ENCODE measurements around the gene KDM1A.

The KDM1A gene

GRCh38 chr1:23026568-23026967 is 7.3 kb downstream of the KDM1A start:
- Mint-ChIP-seq H3K4me1 (peaks cover 31% of the 10 kb centered on the region), H3K27me3 (no peaks in the 10 kb centered on the region), H3K27ac (no peak overlapping the region), H3K4me3 (no peak overlapping the region), H3K36me3 (peaks cover 17% of the 10 kb centered on the region), H3K9me3 (peaks cover 16% of the 10 kb centered on the region)
- DNase-seq: no peak
- CTCF ChIA-PET: no interaction called here

- H3K4me3 Mint-ChIP-seq: no peak overlapping the region
- peaks cover 14% of the 10 kb centered on the region for H3K9me3 Mint-ChIP-seq
- no peak for DNase-seq
- H3K36me3 Mint-ChIP-seq: peaks cover 13% of the 10 kb centered on the region
- no peaks in the 10 kb centered on the region for H3K27me3 Mint-ChIP-seq
- H3K27ac Mint-ChIP-seq: no peak overlapping the region
- H3K4me1 Mint-ChIP-seq: peaks cover 27% of the 10 kb centered on the region
- CTCF ChIA-PET: no interaction called here
These were observed 8.2 kb downstream of the KDM1A start for GRCh38 chr1:23027352-23027907.

GRCh38 chr1:23029337-23029736 is 10.1 kb downstream of the KDM1A start:
- CTCF ChIA-PET: no interaction called here
- Mint-ChIP-seq H3K9me3 (no peaks in the 10 kb centered on the region), H3K36me3 (peaks cover 8% of the 10 kb centered on the region), H3K4me3 (no peak overlapping the region), H3K27me3 (no peaks in the 10 kb centered on the region), H3K27ac (no peak overlapping the region), H3K4me1 (peaks cover 23% of the 10 kb centered on the region)
- no peak for DNase-seq

DNA sequence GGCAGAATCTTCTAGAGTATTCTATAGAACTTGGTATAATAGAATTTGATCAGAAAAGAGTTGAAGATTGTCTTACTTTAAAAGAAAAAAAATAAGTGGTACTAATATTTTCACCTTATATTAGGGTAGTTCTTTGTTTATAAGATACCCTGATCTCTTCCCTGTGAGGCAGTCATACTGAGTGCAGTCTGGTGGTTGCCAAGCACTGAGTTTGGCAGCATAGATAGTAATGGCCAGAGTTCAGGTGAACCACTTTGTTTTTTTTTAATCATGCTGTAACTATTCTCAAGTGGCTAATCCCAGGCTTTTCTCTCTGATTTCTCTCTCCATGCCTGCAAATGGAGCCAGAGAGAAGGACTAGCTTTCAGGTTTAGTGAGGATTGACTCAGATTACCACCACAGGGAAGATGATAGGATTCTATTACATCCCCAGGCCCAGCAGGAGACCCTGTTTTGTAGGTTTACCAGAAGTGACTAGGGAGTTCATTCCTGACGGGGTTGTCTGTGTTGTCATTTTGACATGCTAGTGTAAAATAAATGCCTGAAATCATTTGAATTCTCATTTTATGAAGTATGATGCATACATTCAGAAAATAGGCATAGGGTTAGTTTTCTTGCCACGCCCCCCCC is 16.7 kb downstream of the KDM1A start:
- Mint-ChIP-seq H3K36me3 (peaks cover 20% of the 10 kb centered on the region), H3K4me1 (peaks cover 26% of the 10 kb centered on the region), H3K4me3 (no peak overlapping the region), H3K27me3 (no peaks in the 10 kb centered on the region), H3K27ac (no peak overlapping the region), H3K9me3 (no peaks in the 10 kb centered on the region)
- CTCF ChIA-PET: no interaction called here
- DNase-seq: no peak

DNA sequence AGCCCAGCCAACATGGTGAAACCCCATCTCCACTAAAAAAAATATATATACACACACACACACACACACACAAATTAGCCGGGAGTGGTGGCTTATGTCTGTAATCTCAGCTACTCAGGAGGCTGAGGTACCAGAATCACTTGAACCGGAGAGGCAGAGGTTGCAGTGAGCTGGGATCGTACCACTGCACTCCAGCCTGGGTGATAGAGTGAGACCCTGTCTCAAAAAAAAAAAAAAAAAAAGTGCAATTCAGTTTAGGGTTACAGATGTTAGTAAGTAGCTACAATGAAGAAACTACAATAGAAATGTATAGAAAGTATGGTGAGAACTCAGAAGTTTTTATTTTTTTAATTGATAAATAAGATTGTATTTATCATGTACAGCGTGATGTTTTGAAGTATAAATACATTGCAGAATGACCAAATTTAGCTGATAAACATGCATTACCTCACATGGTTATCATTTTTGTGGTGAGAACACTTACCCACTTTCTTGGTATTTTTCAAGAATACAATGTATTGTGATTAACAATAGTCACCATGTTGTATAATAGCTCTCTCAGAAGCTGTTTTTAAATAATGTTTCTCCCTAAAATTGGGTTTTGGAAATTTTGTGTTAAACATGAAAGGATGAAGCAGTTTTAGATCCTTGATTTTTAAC is 17.9 kb downstream of the KDM1A start:
- H3K4me1 Mint-ChIP-seq: peaks cover 20% of the 10 kb centered on the region
- CTCF ChIA-PET: interaction anchor here (0.6 to 1.0 kb wide), 2 partner anchors 13 to 126 kb away, joined by 3 read pairs; no protein-coding TSS in a partner anchor
- H3K27me3 Mint-ChIP-seq: no peaks in the 10 kb centered on the region

DNA sequence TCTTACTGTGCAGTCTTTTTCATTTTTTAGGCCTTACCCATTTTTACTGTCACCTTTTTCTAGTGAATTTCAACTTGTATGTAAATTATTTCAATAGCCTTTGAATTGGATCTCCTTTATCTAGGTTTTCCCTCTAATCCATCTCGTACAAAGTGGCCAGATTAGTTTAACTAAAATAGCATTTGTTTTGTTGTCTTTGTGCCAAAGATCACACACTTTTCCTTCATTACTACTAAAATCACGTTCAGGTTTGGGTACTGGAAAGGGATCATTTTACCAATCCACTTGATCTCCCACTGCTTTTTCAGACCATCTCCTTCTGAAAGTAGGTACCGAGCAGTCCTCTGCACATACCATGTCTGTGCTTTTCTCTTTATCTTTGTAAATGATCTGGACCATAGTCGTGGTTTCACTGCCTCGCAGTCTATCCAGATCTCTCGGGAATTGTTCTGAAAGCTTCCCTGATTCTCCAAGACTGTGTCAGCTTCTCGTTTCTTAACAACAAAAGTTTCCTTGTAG is 20.1 kb downstream of the KDM1A start:
- Mint-ChIP-seq H3K36me3 (peaks cover 14% of the 10 kb centered on the region), H3K4me1 (peaks cover 21% of the 10 kb centered on the region), H3K27ac (no peak overlapping the region), H3K27me3 (no peaks in the 10 kb centered on the region), H3K9me3 (no peaks in the 10 kb centered on the region), H3K4me3 (no peak overlapping the region)
- CTCF ChIA-PET: no interaction called here
- no peak for DNase-seq

More for the DNA sequence above, 17.9 kb downstream of the KDM1A start:
- no peak for DNase-seq
- Mint-ChIP-seq H3K27ac (no peak overlapping the region), H3K4me3 (no peak overlapping the region), H3K36me3 (peaks cover 18% of the 10 kb centered on the region), H3K9me3 (no peaks in the 10 kb centered on the region)

DNA sequence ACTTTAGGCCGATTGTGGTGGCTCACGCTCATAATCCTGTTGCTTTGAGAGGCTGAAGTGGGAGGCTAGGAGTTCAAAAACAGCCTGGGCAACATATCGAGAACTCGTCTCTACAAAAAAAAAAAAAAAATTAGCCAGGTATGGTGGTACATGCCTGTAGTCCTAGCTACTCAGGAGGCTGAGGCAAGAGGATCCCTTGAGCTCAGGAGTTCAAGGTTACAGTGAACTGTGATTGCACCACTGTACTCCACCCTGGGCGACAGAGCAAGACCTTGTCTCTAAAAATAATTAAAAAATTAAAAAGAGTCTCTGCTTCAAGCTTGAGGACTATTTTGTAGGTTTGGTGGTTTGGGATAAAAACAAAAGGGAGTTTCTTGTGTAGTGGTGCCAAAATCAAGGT is 21.2 kb downstream of the KDM1A start:
- Mint-ChIP-seq H3K9me3 (no peaks in the 10 kb centered on the region), H3K27me3 (no peaks in the 10 kb centered on the region), H3K4me3 (no peak overlapping the region), H3K27ac (no peak overlapping the region), H3K4me1 (peaks cover 29% of the 10 kb centered on the region), H3K36me3 (peaks cover 18% of the 10 kb centered on the region)
- no peak for DNase-seq
- CTCF ChIA-PET: interaction anchor here (0.7 kb wide), 1 partner anchor 17 kb away, joined by 4 read pairs; no protein-coding TSS in a partner anchor

DNA sequence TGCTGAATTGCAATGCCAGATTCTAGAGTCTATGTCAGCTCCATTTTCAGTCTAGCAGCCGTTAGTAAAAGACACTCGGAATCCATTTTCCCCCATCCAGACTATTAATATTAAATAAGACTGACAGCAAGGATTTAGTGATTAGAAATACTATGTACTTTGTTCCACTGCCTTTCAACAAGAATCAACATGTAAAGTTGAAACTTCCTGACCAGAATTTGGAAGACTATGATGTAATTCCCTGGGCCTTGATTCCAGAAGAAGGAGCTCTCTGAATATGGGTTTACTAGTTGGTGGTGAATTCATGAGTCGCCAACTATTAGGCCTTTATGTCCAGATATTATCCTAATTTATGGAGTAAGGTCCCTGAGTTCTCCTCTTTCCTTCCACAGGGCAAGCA is 24.8 kb downstream of the KDM1A start:
- CTCF ChIA-PET: no interaction called here
- H3K27me3 Mint-ChIP-seq: no peaks in the 10 kb centered on the region
- DNase-seq: no peak
- no peak overlapping the region for H3K4me3 Mint-ChIP-seq
- H3K4me1 Mint-ChIP-seq: peaks cover 40% of the 10 kb centered on the region
- H3K36me3 Mint-ChIP-seq: peaks cover 20% of the 10 kb centered on the region
- no peak overlapping the region for H3K27ac Mint-ChIP-seq
- H3K9me3 Mint-ChIP-seq: no peaks in the 10 kb centered on the region

- DNase-seq: no peak
- H3K9me3 Mint-ChIP-seq: no peaks in the 10 kb centered on the region
These were observed 30.9 kb downstream of the KDM1A start for GRCh38 chr1:23050201-23050600.

GRCh38 chr1:23051290-23051909 is 32.1 kb downstream of the KDM1A start:
- no peak for DNase-seq
- Mint-ChIP-seq H3K4me3 (no peak overlapping the region), H3K9me3 (no peaks in the 10 kb centered on the region), H3K4me1 (peaks cover 3% of the 10 kb centered on the region), H3K27me3 (no peaks in the 10 kb centered on the region), H3K36me3 (peaks cover 19% of the 10 kb centered on the region), H3K27ac (no peak overlapping the region)
- CTCF ChIA-PET: no interaction called here

More at GRCh38 chr1:23050201-23050600, 30.9 kb downstream of the KDM1A start:
- H3K4me3 Mint-ChIP-seq: no peak overlapping the region
- peaks cover 22% of the 10 kb centered on the region for H3K36me3 Mint-ChIP-seq
- no peak overlapping the region for H3K27ac Mint-ChIP-seq
- CTCF ChIA-PET: no interaction called here
- H3K4me1 Mint-ChIP-seq: peaks cover 15% of the 10 kb centered on the region
- no peaks in the 10 kb centered on the region for H3K27me3 Mint-ChIP-seq

DNA sequence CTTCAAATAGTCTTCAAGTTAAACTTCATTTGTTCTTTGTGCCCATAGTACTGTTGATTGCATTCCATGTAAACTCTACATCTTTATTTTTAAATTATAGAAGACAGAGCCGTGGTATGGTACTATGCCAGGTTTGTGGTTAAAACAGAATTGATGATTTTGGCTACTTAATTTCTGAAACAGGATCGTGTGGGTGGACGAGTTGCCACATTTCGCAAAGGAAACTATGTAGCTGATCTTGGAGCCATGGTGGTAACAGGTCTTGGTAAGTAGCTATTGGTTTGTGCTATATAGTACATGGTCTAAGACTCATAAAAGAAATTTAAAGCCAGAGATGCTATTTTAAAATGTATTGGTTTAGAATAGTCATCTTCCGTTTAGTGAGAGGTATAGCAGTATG is 38.0 kb downstream of the KDM1A start:
- DNase-seq: no peak
- Mint-ChIP-seq H3K4me3 (no peak overlapping the region), H3K27me3 (no peaks in the 10 kb centered on the region), H3K9me3 (no peaks in the 10 kb centered on the region), H3K27ac (no peak overlapping the region), H3K4me1 (no peaks in the 10 kb centered on the region), H3K36me3 (peaks cover 28% of the 10 kb centered on the region)
- CTCF ChIA-PET: interaction anchor here (1.2 kb wide), 1 partner anchor 42 kb away, joined by 5 read pairs; no protein-coding TSS in a partner anchor

DNA sequence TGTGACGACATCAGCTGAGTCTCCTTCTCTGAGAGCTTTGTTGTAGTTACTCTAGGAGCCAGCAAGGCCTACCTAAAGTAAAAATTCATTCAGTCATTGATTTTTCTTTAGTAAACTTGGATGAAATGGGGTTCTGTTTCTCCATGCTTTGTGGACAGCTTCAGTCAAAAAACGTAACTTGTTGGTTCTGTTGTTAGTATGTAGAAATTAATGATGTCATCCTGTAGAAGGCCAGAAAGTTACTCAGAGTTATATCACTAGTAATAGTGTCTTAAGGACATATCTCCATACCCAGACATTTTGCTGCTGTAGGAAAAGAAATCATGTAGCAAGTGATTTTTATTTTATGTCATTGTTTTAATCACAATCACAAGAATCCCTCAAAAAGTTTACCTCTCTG is 43.0 kb downstream of the KDM1A start:
- Mint-ChIP-seq H3K4me1 (no peaks in the 10 kb centered on the region), H3K9me3 (no peaks in the 10 kb centered on the region), H3K27ac (no peak overlapping the region), H3K36me3 (peaks cover 27% of the 10 kb centered on the region), H3K27me3 (no peaks in the 10 kb centered on the region), H3K4me3 (no peak overlapping the region)
- no peak for DNase-seq
- CTCF ChIA-PET: interaction anchor here (1.5 kb wide), 1 partner anchor 37 kb away, joined by 5 read pairs; no protein-coding TSS in a partner anchor

DNA sequence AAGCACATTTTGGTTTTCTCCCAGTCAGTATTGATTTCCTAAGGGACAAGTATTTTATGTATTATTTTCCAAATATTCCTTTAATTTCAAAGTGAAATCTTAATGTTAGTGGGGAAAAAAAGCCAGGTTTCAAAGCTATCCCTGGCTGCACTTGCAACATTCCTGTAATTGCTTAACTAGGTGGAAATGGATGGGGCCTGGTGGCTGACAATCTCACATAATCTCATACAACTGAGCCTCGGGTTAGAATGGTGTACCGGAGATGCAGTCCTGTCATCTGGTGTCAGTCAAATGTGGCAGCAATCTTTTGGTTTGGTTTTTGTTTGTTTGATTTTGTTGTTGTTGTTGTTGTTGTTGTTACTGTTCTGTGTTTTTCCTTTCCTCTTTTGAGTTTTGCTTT is 46.1 kb downstream of the KDM1A start:
- Mint-ChIP-seq H3K4me1 (no peaks in the 10 kb centered on the region), H3K4me3 (no peak overlapping the region), H3K36me3 (peaks cover 33% of the 10 kb centered on the region)

DNA sequence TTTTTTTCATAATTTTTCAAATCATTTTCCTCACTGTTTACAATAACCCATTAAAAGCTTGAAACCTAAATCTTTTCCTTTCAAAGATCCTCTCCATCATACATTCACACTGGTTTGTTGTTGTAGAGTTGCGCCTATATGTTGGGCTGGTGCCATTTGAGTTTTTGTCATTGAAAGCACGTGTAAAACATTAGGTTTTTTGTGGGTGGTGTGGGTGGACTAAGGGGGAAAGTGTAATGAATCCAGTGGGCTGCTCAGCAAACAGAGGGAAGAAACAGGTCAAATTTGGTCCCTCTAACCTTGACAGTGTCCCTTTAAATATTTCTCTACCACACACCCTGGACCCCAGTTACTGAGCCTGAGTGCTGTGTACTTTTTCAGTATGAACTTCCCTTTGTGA is 46.8 kb downstream of the KDM1A start:
- H3K27ac Mint-ChIP-seq: no peak overlapping the region
- H3K36me3 Mint-ChIP-seq: peaks cover 33% of the 10 kb centered on the region
- H3K4me3 Mint-ChIP-seq: no peak overlapping the region
- no peaks in the 10 kb centered on the region for H3K4me1 Mint-ChIP-seq
- DNase-seq: no peak
- H3K9me3 Mint-ChIP-seq: no peaks in the 10 kb centered on the region
- CTCF ChIA-PET: no interaction called here
- H3K27me3 Mint-ChIP-seq: no peaks in the 10 kb centered on the region

More for the DNA sequence above, 46.1 kb downstream of the KDM1A start:
- DNase-seq: no peak
- Mint-ChIP-seq H3K27ac (no peak overlapping the region), H3K9me3 (no peaks in the 10 kb centered on the region), H3K27me3 (no peaks in the 10 kb centered on the region)
- CTCF ChIA-PET: interaction anchor here (0.8 kb wide), 1 partner anchor 34 kb away, joined by 3 read pairs; no protein-coding TSS in a partner anchor

Measured in activated naive CD4-positive, alpha-beta T cell treated with anti-CD3 and anti-CD28 coated beads, Interleukin-2, amount 10 ng/mL, durations not matched to agents 7 days and 5 days (primary cell).